Measurements from ENCODE around the gene ABHD12B. TPM values are rescaled to one million over a fixed set of nuclear protein-coding genes. Genes with fewer than 3 reads are reported as not detected.

The ABHD12B gene
- total RNA-seq, 1 experiment from 2014 or later, result not detected

Other genes starting within 250 kb of the ABHD12B start
- gene SAV1, start 203.7 kb upstream of the ABHD12B start, total RNA-seq (2021; ENCODE audit: unreplicated experiment), result 13.2 TPM
- gene NIN, start 40.9 kb upstream of the ABHD12B start, total RNA-seq (2021; ENCODE audit: unreplicated experiment), result 37.1 TPM
- 23.0 TPM for gene PYGL, start 72.4 kb downstream of the ABHD12B start, total RNA-seq (2021; ENCODE audit: unreplicated experiment)
- gene TRIM9, start 223.1 kb downstream of the ABHD12B start, total RNA-seq (2021; ENCODE audit: unreplicated experiment), result 0.44 TPM

Measured in Panc1 (cell line).